Large intestine (tissue), 3 donors: ENCODE results near the gene PCDHB6. TPM values are rescaled to one million over a fixed set of nuclear protein-coding genes. Genes with fewer than 3 reads are reported as not detected.
"Not testable (repeated sequence)": the region's sequence is repeated elsewhere in the genome, so short reads cannot be mapped to it uniquely, and the experiment has no call there.

Experiments used
- DNase-seq, 2 donors: peaks; one replicate each; pipeline versions ENCODE4 v3.0.0 to v3.0.0-alpha.2; 2013
- H3K27ac ChIP-seq: one replicate; pipeline ENCODE4 v1.5.1; 2013; ENCODE audit warnings: low read length
- H3K27me3 ChIP-seq: 2 replicates; pipeline ENCODE4 v1.6.1; 2013; ENCODE audit warnings: low read length; ENCODE audit not compliant: control insufficient read depth, insufficient read depth
- H3K36me3 ChIP-seq: 2 replicates; pipeline ENCODE4 v1.6.1; 2013; ENCODE audit warnings: low read length; ENCODE audit not compliant: control insufficient read depth, insufficient read depth
- H3K4me1 ChIP-seq: one replicate; pipeline ENCODE4 v1.6.1; 2013; ENCODE audit warnings: low read length; ENCODE audit not compliant: control insufficient read depth, insufficient read depth
- H3K4me3 ChIP-seq: one replicate; pipeline ENCODE4 v1.5.1; 2013; ENCODE audit warnings: low read length
- H3K9me3 ChIP-seq: one replicate; pipeline ENCODE4 v1.6.1; 2013; ENCODE audit warnings: mild to moderate bottlenecking, low read depth, low read length, moderate library complexity; ENCODE audit not compliant: control insufficient read depth
- WGBS: methylation state at CpG from one replicate; pipeline ENCODE4 v1.1.5; 2013; ENCODE audit warnings: low lambda C conversion rate; ENCODE audit not compliant: insufficient coverage; 5-methylcytosine and 5-hydroxymethylcytosine counted together
- polyA plus RNA-seq: library from polyadenylated mRNA; unstranded; fragments of 120-200 nt; gene quantifications from one replicate; pipeline ENCODE4 v1.2.1, GENCODE V29; 2013

The PCDHB6 gene
- polyA plus RNA-seq, 1 donor = 0.96 TPM

- H3K4me1 ChIP-seq, H3K4me3 ChIP-seq, H3K27ac ChIP-seq, H3K36me3 ChIP-seq, DNase-seq, H3K27me3 ChIP-seq: not testable (repeated sequence)
- peaks cover 16% of the 10 kb centered on the region for H3K9me3 ChIP-seq
- no CpG with 5 or more reads among the region's 69 CpGs for WGBS
These were observed 34.4 kb downstream of the PCDHB6 start for GRCh38 chr5:141184117-141184855.

DNA sequence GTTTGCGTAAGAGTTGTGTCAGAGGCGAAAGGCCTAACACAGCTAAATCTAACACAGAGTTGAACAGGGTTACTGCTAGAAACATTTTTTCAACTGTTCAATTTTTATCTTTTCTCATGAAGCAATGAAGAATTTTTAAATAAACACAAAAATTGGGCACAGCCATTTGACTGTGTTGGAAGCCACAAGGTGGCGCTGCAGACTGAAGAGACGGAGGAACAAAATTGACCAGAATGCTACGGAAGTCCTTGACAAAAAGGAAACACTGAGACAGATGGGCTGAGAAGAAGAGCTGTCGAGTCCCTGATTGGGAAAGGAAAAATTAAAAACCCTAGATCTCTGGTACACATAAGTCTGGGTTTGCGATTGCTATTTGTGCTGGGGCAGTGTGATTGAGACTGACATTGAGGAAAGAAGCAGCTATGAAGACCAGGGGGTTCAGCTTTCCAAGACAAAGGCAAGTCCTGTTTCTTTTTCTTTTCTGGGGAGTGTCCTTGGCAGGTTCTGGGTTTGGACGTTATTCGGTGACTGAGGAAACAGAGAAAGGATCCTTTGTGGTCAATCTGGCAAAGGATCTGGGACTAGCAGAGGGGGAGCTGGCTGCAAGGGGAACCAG lies 37.1 kb downstream of the PCDHB6 start, which contains the start of gene PCDHB9:
Gene PCDHB9, plus strand, starts transcription at position 265 of the 616 bp plus-strand sequence. Its CDS starts 158 bp downstream, at position 423.
- no peak for DNase-seq
- H3K4me3 ChIP-seq = no peak within 1 kb of the TSS

GRCh38 chr5:141188682-141189081 lies 38.8 kb downstream of the PCDHB6 start:
- not testable (repeated sequence) for H3K4me3 ChIP-seq, H3K4me1 ChIP-seq, H3K27ac ChIP-seq, H3K36me3 ChIP-seq, DNase-seq, H3K27me3 ChIP-seq, H3K9me3 ChIP-seq
- WGBS = no CpG with 5 or more reads among the region's 37 CpGs

More for the DNA sequence above, 37.1 kb downstream of the PCDHB6 start, which contains the start of gene PCDHB9:
- peaks cover 9% of the 10 kb centered on the region for H3K27me3 ChIP-seq
- no peaks in the 10 kb centered on the region for H3K36me3 ChIP-seq
- WGBS = 29% methylated on average over 4 of the region's 9 CpGs
- no peak within 1 kb of the TSS for H3K27ac ChIP-seq
- H3K9me3 ChIP-seq = peaks cover 8% of the 10 kb centered on the region
- no peaks in the 10 kb centered on the region for H3K4me1 ChIP-seq

- H3K27me3 ChIP-seq, DNase-seq, H3K36me3 ChIP-seq, H3K4me3 ChIP-seq, H3K4me1 ChIP-seq, H3K27ac ChIP-seq, H3K9me3 ChIP-seq: not testable (repeated sequence)
- WGBS = no CpG with 5 or more reads among the region's 35 CpGs
These were observed 39.3 kb downstream of the PCDHB6 start for GRCh38 chr5:141189131-141189530.

DNA sequence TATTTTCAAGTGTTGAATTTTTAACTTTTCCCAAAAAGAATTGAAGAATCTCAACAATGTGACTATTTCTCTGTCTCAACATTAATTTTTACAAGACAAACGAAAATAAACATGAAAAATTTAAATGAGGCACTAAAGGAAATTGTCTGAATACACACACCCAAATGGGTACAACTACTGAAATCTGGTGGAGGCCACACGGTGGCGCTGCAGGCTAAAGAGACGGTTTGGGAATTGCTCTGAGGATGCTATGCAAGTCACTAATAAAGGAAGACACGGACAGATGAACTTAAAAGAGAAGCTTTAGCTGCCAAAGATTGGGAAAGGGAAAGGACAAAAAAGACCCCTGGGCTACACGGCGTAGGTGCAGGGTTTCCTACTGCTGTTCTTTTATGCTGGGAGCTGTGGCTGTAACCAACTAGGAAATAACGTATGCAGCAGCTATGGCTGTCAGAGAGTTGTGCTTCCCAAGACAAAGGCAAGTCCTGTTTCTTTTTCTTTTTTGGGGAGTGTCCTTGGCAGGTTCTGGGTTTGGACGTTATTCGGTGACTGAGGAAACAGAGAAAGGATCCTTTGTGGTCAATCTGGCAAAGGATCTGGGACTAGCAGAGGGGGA lies 42.4 kb downstream of the PCDHB6 start, which contains the start of gene PCDHB10:
Gene PCDHB10, plus strand, starts transcription at position 244 of the 616 bp plus-strand sequence. Its CDS starts 200 bp downstream, at position 444.
- Histone ChIP-seq H3K9me3 (peaks cover 7% of the 10 kb centered on the region), H3K4me1 (no peaks in the 10 kb centered on the region), H3K27ac (no peak within 1 kb of the TSS), H3K36me3 (no peaks in the 10 kb centered on the region), H3K27me3 (peaks cover 2% of the 10 kb centered on the region), H3K4me3 (no peak within 1 kb of the TSS)
- 0% methylated on average over 3 of the region's 10 CpGs for WGBS
- no peak for DNase-seq

DNA sequence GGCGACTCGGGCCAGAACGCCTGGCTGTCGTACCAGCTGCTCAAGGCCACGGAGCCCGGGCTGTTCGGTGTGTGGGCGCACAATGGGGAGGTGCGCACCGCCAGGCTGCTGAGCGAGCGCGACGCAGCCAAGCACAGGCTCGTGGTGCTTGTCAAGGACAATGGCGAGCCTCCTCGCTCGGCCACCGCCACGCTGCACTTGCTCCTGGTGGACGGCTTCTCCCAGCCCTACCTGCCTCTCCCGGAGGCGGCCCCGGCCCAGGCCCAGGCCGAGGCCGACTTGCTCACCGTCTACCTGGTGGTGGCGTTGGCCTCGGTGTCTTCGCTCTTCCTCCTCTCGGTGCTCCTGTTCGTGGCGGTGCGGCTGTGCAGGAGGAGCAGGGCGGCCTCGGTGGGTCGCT lies 44.5 kb downstream of the PCDHB6 start:
- WGBS = no CpG with 5 or more reads among the region's 37 CpGs
- not testable (repeated sequence) for H3K9me3 ChIP-seq

GRCh38 chr5:141196363-141196762 lies 46.5 kb downstream of the PCDHB6 start:
- Histone ChIP-seq H3K4me3 (no peak overlapping the region), H3K9me3 (peaks cover 6% of the 10 kb centered on the region), H3K36me3 (no peaks in the 10 kb centered on the region), H3K27me3 (peaks cover 2% of the 10 kb centered on the region), H3K4me1 (no peaks in the 10 kb centered on the region), H3K27ac (no peak overlapping the region)
- no CpG with 5 or more reads among the region's 3 CpGs for WGBS
- no peak for DNase-seq

More for the DNA sequence above, 44.5 kb downstream of the PCDHB6 start:
- not testable (repeated sequence) for H3K27me3 ChIP-seq, H3K36me3 ChIP-seq, H3K27ac ChIP-seq, H3K4me3 ChIP-seq, DNase-seq, H3K4me1 ChIP-seq

GRCh38 chr5:141199359-141200235 lies 49.7 kb downstream of the PCDHB6 start, which contains the start of gene PCDHB11:
Gene PCDHB11 (plus strand): TSS chr5:141199627. CDS start chr5:141199775, 148 bp downstream.
- no peak within 1 kb of the TSS for H3K4me3 ChIP-seq
- no peak for DNase-seq

GRCh38 chr5:141201126-141201525 lies 51.3 kb downstream of the PCDHB6 start:
- H3K27ac ChIP-seq, H3K4me3 ChIP-seq, H3K27me3 ChIP-seq, H3K36me3 ChIP-seq, H3K4me1 ChIP-seq, DNase-seq: not testable (repeated sequence)
- peaks cover 15% of the 10 kb centered on the region for H3K9me3 ChIP-seq
- WGBS = no CpG with 5 or more reads among the region's 38 CpGs

More at GRCh38 chr5:141199359-141200235, 49.7 kb downstream of the PCDHB6 start, which contains the start of gene PCDHB11:
- Histone ChIP-seq H3K36me3 (no peaks in the 10 kb centered on the region), H3K9me3 (peaks cover 16% of the 10 kb centered on the region), H3K4me1 (no peaks in the 10 kb centered on the region), H3K27ac (no peak within 1 kb of the TSS), H3K27me3 (peaks cover 2% of the 10 kb centered on the region)
- WGBS = 37% methylated on average over 3 of the region's 21 CpGs
